Prostate gland (tissue), 2 donors: Measurements from ENCODE around the gene CTNNA3.

Source experiments
- CTCF ChIP-seq, 4 experiments: fragments of 200-600 bp in 2 of 4; fragments of 450-650 bp in 2 of 4; sonication (generic) in 2 of 4; IDR thresholded peaks; 1 replicate in 3 of 4; 2 replicates in 1 of 4; pipeline ENCODE4 v1.5.1; 2016 to 2019; ENCODE audit warnings: antibody characterized with exemption in 4 of 4, mild to moderate bottlenecking in 2 of 4, moderate library complexity in 2 of 4
- POLR2A ChIP-seq: fragments of 450-650 bp; IDR thresholded peaks from one replicate; pipeline ENCODE4 v1.6.1; 2016; ENCODE audit warnings: antibody characterized with exemption, mild to moderate bottlenecking
- POLR2AphosphoS5 ChIP-seq: sonication (generic); formaldehyde crosslinking; IDR thresholded peaks from one replicate; pipeline ENCODE4 v1.6.1; 2017; ENCODE audit warnings: antibody characterized with exemption

DNA sequence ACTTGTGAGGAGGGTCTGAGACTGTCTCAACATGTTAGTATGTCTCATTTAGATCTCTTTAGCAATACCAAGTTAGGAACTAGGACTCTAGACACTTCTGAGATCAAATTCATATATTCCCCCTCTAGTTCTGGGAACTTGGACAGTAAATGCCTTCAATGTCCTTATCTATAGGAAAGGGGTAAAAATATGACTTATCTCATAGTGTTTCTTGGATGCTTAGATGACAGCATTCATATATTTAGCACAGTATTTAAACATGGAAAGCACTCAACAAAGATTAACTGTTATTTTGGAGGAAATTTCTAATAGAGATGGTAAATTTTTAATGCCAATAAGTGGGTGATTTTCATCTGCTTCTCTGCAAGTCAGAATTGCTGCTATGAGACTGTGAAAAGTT lies 154.6 kb downstream of the CTNNA3 start:
- TF ChIP-seq CTCF (IDR thresholded peaks at IDR 0.05) (no peak), POLR2A (no peak), POLR2AphosphoS5 (no peak)
